Esophagus squamous epithelium (tissue), 5 donors: Measurements from ENCODE around the gene NT5DC1. TPM values are rescaled to one million over a fixed set of nuclear protein-coding genes. Genes with fewer than 3 reads are reported as not detected.

Source experiments
- DNase-seq: peaks from one replicate; lab custom pipeline; 2025; lab: John Stamatoyannopoulos, UW
- H3K27ac ChIP-seq, 4 donors: fragments of 200-600 bp; sonication (generic); one replicate each; pipeline ENCODE4 v1.5.1; 2016 to 2019; ENCODE audit warnings: mild to moderate bottlenecking in 1 of 4
- H3K27me3 ChIP-seq, 4 donors: fragments of 200-600 bp; sonication (generic); 1 replicate in 3 of 4; 2 replicates in 1 of 4; pipeline versions ENCODE4 v1.5.1 to v1.6.0; 2017 to 2021; ENCODE audit warnings: antibody characterized with exemption in 1 of 4
- H3K36me3 ChIP-seq, 3 donors: fragments of 200-600 bp; sonication (generic); one replicate each; pipeline ENCODE4 v1.5.1; 2016 to 2019
- H3K4me1 ChIP-seq, 3 donors: fragments of 200-600 bp; sonication (generic); one replicate each; pipeline ENCODE4 v1.5.1; 2017 to 2019
- H3K4me3 ChIP-seq, 4 donors: fragments of 200-600 bp; sonication (generic); 1 replicate in 3 of 4; 2 replicates in 1 of 4; pipeline ENCODE4 v1.5.1; 2016 to 2019; ENCODE audit warnings: mild to moderate bottlenecking in 2 of 4, moderate library complexity in 1 of 4
- H3K9me3 ChIP-seq, 3 donors: fragments of 200-600 bp; sonication (generic); one replicate each; pipeline ENCODE4 v1.5.1; 2016 to 2019
- CTCF ChIP-seq, 6 experiments: fragments of 450-650 bp in 4 of 6; fragments of 200-600 bp in 2 of 6; sonication (generic) in 2 of 6; IDR thresholded peaks; one replicate each; pipeline ENCODE4 v1.5.1; 2016 to 2019; ENCODE audit warnings: antibody characterized with exemption in 6 of 6, mild to moderate bottlenecking in 4 of 6, moderate library complexity in 4 of 6
- POLR2A ChIP-seq, 4 donors: fragments of 450-650 bp; IDR thresholded peaks; one replicate each; pipeline ENCODE4 v1.6.1; 2017; ENCODE audit warnings: antibody characterized with exemption in 4 of 4, mild to moderate bottlenecking in 4 of 4, moderate library complexity in 3 of 4
- WGBS, 2 donors: methylation state at CpG; one replicate each; pipeline ENCODE4 v1.1.5; 2018; 5-methylcytosine and 5-hydroxymethylcytosine counted together
- intact Hi-C: fragments of 100-400 bp; cut with DNase I; formaldehyde crosslinking; loops from one replicate; pipeline ENCODE4 v1.15.0; 2022
- total RNA-seq, 4 donors: library from RNA; depleted of rRNA; stranded (reverse); fragments of >200 nt; gene quantifications; one replicate each; pipeline ENCODE4 v1.1.0, GENCODE V29; 2016
- donor health status: DM: yes; HTN: yes; CAD: no.

NT5DC1 gene
- total RNA-seq, 4 donors from 2014 or later = 6.3 to 11.7 (median 8.3) TPM

DNA sequence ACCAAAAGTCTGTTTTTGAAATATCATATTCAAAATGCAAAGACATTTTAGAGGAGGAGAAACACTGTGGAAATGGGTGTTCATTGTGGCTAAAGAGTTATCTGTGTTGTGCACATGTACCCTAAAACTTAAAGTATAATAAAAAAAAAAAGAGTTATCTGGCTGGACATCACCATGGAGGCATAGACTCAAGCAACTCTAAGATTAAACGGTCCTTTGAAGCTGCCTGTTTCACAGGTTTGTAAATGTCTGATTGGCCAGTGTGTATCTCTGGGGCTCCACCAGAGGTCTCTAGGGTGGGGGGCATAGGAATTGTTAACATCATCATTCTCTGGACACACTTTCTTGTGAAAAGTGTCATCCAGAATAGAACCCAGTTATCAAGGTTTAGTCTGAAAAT, 114.0 kb downstream of the NT5DC1 start:
- Histone ChIP-seq H3K27ac (no peak overlapping the region), H3K9me3 (no peaks in the 10 kb centered on the region), H3K4me3 (no peak overlapping the region), H3K27me3 (no peaks in the 10 kb centered on the region), H3K4me1 (peaks cover 0 to 12% (median 0%) of the 10 kb centered on the region in 3 donors), H3K36me3 (no peaks in the 10 kb centered on the region)
- intact Hi-C loops = no loop called here
- TF ChIP-seq CTCF (IDR thresholded peaks at IDR 0.05) (no peak), POLR2A (IDR thresholded peaks at IDR 0.05) (no peak)
- no peak for DNase-seq
- WGBS, 2 donors = 88 to 100% methylated on average over 1 of the region's 1 CpG

GRCh38 chr6:116215414-116215813, 114.8 kb downstream of the NT5DC1 start:
- DNase-seq = no peak
- Histone ChIP-seq H3K4me3 (no peak overlapping the region), H3K4me1 (peaks cover 0 to 8% (median 0%) of the 10 kb centered on the region in 3 donors), H3K27me3 (no peaks in the 10 kb centered on the region), H3K27ac (no peak overlapping the region), H3K9me3 (no peaks in the 10 kb centered on the region), H3K36me3 (no peaks in the 10 kb centered on the region)
- 77 to 89% methylated on average over 5 of the region's 5 CpGs for WGBS, 2 donors
- intact Hi-C loops = no loop called here
- TF ChIP-seq CTCF (IDR thresholded peaks at IDR 0.05) = no peak
- no peak for TF ChIP-seq POLR2A (IDR thresholded peaks at IDR 0.05)

GRCh38 chr6:116217069-116217468, 116.4 kb downstream of the NT5DC1 start:
- no peak for DNase-seq

DNA sequence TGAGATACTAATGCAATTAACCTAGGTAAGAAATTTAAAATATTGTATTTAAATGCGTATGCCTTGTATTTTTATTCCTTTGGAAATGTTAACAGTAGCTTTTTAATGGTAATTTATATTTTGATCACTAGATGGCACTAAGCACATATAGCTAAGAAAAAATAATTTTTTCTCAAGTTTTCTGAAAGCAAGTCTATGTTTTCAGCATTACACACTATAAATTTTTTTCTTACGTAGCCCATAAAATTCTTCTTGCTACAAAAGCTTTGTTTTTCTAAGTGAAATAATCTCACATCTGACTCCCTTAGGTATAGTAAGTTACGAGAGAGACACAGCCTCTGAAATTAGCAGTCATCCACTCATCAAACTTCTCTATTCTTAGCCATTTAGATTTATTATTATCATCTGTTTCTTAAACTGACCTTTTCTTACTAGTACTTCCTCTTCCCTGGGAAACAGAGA, 117.5 kb downstream of the NT5DC1 start:
- 43 to 45% methylated on average over 3 of the region's 3 CpGs for WGBS, 2 donors
- no peak for DNase-seq
- intact Hi-C loops = no loop called here
- H3K4me1 ChIP-seq = no peaks in the 10 kb centered on the region
- H3K36me3 ChIP-seq = peaks cover 0 to 22% (median 0%) of the 10 kb centered on the region in 3 donors
- H3K27ac ChIP-seq = no peak overlapping the region
- no peaks in the 10 kb centered on the region for H3K27me3 ChIP-seq
- no peak overlapping the region for H3K4me3 ChIP-seq
- no peak for TF ChIP-seq POLR2A (IDR thresholded peaks at IDR 0.05)
- peak in 3 of 6 experiments; percentile 12 to 45 (median 41) for TF ChIP-seq CTCF (IDR thresholded peaks at IDR 0.05)
- no peaks in the 10 kb centered on the region for H3K9me3 ChIP-seq

More at GRCh38 chr6:116217069-116217468, 116.4 kb downstream of the NT5DC1 start:
- WGBS, 2 donors = 0 to 18% methylated on average over 1 of the region's 1 CpG
- H3K27ac ChIP-seq = no peak overlapping the region
- no peaks in the 10 kb centered on the region for H3K9me3 ChIP-seq
- TF ChIP-seq CTCF (IDR thresholded peaks at IDR 0.05) (peak in 4 of 6 experiments; percentile 27 to 62 (median 38)), POLR2A (IDR thresholded peaks at IDR 0.05) (no peak)
- intact Hi-C loops = no loop called here
- H3K4me1 ChIP-seq = no peaks in the 10 kb centered on the region
- H3K27me3 ChIP-seq = no peaks in the 10 kb centered on the region
- H3K4me3 ChIP-seq = no peak overlapping the region
- H3K36me3 ChIP-seq = peaks cover 0 to 10% (median 0%) of the 10 kb centered on the region in 3 donors

GRCh38 chr6:116218866-116219265, 118.2 kb downstream of the NT5DC1 start:
- TF ChIP-seq POLR2A (IDR thresholded peaks at IDR 0.05) (no peak), CTCF (IDR thresholded peaks at IDR 0.05) (no peak)
- no peak for DNase-seq
- H3K27me3 ChIP-seq = no peaks in the 10 kb centered on the region
- H3K4me3 ChIP-seq = no peak overlapping the region
- no peak overlapping the region for H3K27ac ChIP-seq
- intact Hi-C loops = no loop called here
- 66 to 82% methylated on average over 5 of the region's 5 CpGs for WGBS, 2 donors
- H3K4me1 ChIP-seq = no peaks in the 10 kb centered on the region
- peaks cover 0 to 23% (median 0%) of the 10 kb centered on the region in 3 donors for H3K36me3 ChIP-seq
- no peaks in the 10 kb centered on the region for H3K9me3 ChIP-seq
